PC-3 (cell line): ENCODE data around the gene IFNA16. TPM values are rescaled to one million over a fixed set of nuclear protein-coding genes. Genes with fewer than 3 reads are reported as not detected.
"Not testable (repeated sequence)": the region's sequence is repeated elsewhere in the genome, so short reads cannot be mapped to it uniquely, and the experiment has no call there.

Experiments used
- ATAC-seq: fragments of 200-7000 bp; cut with Tn5 transposase; 2 replicates; pipeline ENCODE4 v1.9.1; 2020; ENCODE audit warnings: mild to moderate bottlenecking, moderate library complexity
- BruUV-seq: library from RNA; stranded (reverse); fragments of 400-500 nt; replicated peaks from 2 replicates; lab custom pipeline; 2021; lab: Mats Ljungman, UMichigan
- CTCF ChIA-PET: fragments of 300-600 bp; sonication (Branson Sonifier 250); formaldehyde crosslinking; loops from one replicate; lab custom pipeline; 2022; ENCODE audit warnings: antibody characterized with exemption; lab: Charles Lee
- POLR2A ChIA-PET: fragments of 300-600 bp; sonication (Branson Sonifier 250); formaldehyde crosslinking; loops from one replicate; lab custom pipeline; 2022; ENCODE audit warnings: antibody characterized with exemption; ENCODE audit not compliant: unreplicated experiment; lab: Charles Lee
- DNase-seq: peaks from one replicate; pipeline ENCODE4 v3.0.0-alpha.2; 2015
- H2AFZ ChIP-seq: fragments of 300-600 bp; sonication (generic); 2 replicates; pipeline ENCODE4 v1.6.0; 2016; ENCODE audit warnings: antibody characterized with exemption, low read length
- H3F3A ChIP-seq: fragments of 300-600 bp; sonication (generic); one replicate; pipeline ENCODE4 v1.6.0; 2017; ENCODE audit warnings: antibody characterized with exemption, low read length, control low read depth, mild to moderate bottlenecking; ENCODE audit not compliant: unreplicated experiment
- H3K27ac ChIP-seq: fragments of 300-600 bp; sonication (generic); 2 replicates; pipeline ENCODE4 v1.5.1; 2016; ENCODE audit warnings: mild to moderate bottlenecking, low read length
- H3K27me3 ChIP-seq: fragments of 300-600 bp; sonication (generic); 2 replicates; pipeline ENCODE4 v1.6.1; 2016; ENCODE audit warnings: low read length, mixed read lengths
- H3K36me3 ChIP-seq: fragments of 300-600 bp; sonication (generic); 2 replicates; pipeline ENCODE4 v1.6.1; 2016; ENCODE audit warnings: low read depth, mixed run types, low read length, mixed read lengths
- H3K4me1 ChIP-seq: fragments of 300-600 bp; sonication (generic); 2 replicates; pipeline ENCODE4 v1.5.1; 2016; ENCODE audit warnings: low read length; ENCODE audit not compliant: insufficient read depth
- H3K4me2 ChIP-seq: fragments of 300-600 bp; sonication (generic); 2 replicates; pipeline ENCODE4 v1.6.0; 2016; ENCODE audit warnings: low read length
- H3K4me3 ChIP-seq: fragments of 300-600 bp; sonication (generic); 2 replicates; pipeline ENCODE4 v1.5.1; 2016; ENCODE audit warnings: mild to moderate bottlenecking, low read length, mixed read lengths
- H3K79me2 ChIP-seq: fragments of 300-600 bp; sonication (generic); 2 replicates; pipeline ENCODE4 v1.6.1; 2017; ENCODE audit warnings: low read length, mixed read lengths
- H3K9ac ChIP-seq: fragments of 300-600 bp; sonication (generic); 2 replicates; pipeline ENCODE4 v1.6.0; 2016; ENCODE audit warnings: mild to moderate bottlenecking, low read length
- H3K9me2 ChIP-seq: fragments of 300-600 bp; sonication (generic); replicated peaks from 2 replicates; pipeline ENCODE4 v1.6.1; 2016; ENCODE audit warnings: mixed run types, low read length, mixed read lengths
- H3K9me3 ChIP-seq: fragments of 300-600 bp; sonication (generic); 2 replicates; pipeline ENCODE4 v1.6.1; 2016; ENCODE audit warnings: low read length, mixed read lengths
- H4K20me1 ChIP-seq: fragments of 300-600 bp; sonication (generic); 2 replicates; pipeline ENCODE4 v1.6.1; 2016; ENCODE audit warnings: low read length, mixed read lengths
- CTCF ChIP-seq: fragments of 300-600 bp; sonication (generic); conservative IDR thresholded peaks from 2 replicates; pipeline ENCODE4 v1.5.1; 2017; ENCODE audit warnings: antibody characterized with exemption, low read depth, mild to moderate bottlenecking, low read length
- EZH2 ChIP-seq: fragments of 300-600 bp; sonication (generic); IDR thresholded peaks from one replicate; pipeline ENCODE4 v1.6.1; 2017; ENCODE audit warnings: antibody characterized with exemption, mild to moderate bottlenecking, low read length; ENCODE audit not compliant: unreplicated experiment
- EZH2phosphoT487 ChIP-seq: fragments of 300-600 bp; sonication (generic); IDR thresholded peaks from 2 replicates; pipeline ENCODE4 v1.6.1; 2018; ENCODE audit warnings: mild to moderate bottlenecking, antibody characterized with exemption, low read length, borderline replicate concordance
- intact Hi-C: fragments of 100-400 bp; cut with micrococcal nuclease; formaldehyde crosslinking; loops from 2 replicates; pipeline ENCODE4 v1.9.0; 2023
- total RNA-seq: library from RNA; depleted of rRNA; stranded (reverse); fragments of >200 nt; gene quantifications from 2 replicates; pipeline ENCODE4 v1.2.3, GENCODE V29; 2014; rRNA removed

IFNA16 gene
- total RNA-seq, 1 experiment from 2014 or later: not detected

- H3K27me3 ChIP-seq: peaks cover 12% of the 10 kb centered on the region; the same call in 1 of the 2 replicates
- no peak overlapping the region for H3K4me2 ChIP-seq
- no peak overlapping the region for H3K9ac ChIP-seq
- H3K4me3 ChIP-seq: no peak overlapping the region
- DNase-seq: no peak
- no peak overlapping the region for H3K27ac ChIP-seq
- no peak overlapping the region for H2AFZ ChIP-seq
- H3K4me1 ChIP-seq: no peaks in the 10 kb centered on the region
- no peaks in the 10 kb centered on the region for H4K20me1 ChIP-seq
- no peaks in the 10 kb centered on the region for H3F3A ChIP-seq
- H3K79me2 ChIP-seq: no peaks in the 10 kb centered on the region
- intact Hi-C loops: no loop called here
- TF ChIP-seq CTCF (no peak), EZH2 (no peak), EZH2phosphoT487 (no peak)
- ATAC-seq: no peak
- no peaks in the 10 kb centered on the region for H3K36me3 ChIP-seq
- no peaks in the 10 kb centered on the region for H3K9me2 ChIP-seq
- BruUV-seq: no TSS peak
- no peaks in the 10 kb centered on the region for H3K9me3 ChIP-seq
- ChIA-PET POLR2A (no interaction called here), CTCF (no interaction called here)
Observed at GRCh38 chr9:21171351-21171750, 45.8 kb downstream of the IFNA16 start.

GRCh38 chr9:21166560-21166959, 50.6 kb downstream of the IFNA16 start, which contains the start of gene IFNA21:
IFNA21 (minus strand) TSS chr9:21166660; CDS start chr9:21166612, 48 bp downstream.
- H2AFZ ChIP-seq, H3K79me2 ChIP-seq, H3K27me3 ChIP-seq, H3K9me2 ChIP-seq, BruUV-seq, H3F3A ChIP-seq, intact Hi-C loops, H3K4me3 ChIP-seq, H4K20me1 ChIP-seq, H3K9me3 ChIP-seq, H3K36me3 ChIP-seq, ATAC-seq, DNase-seq, H3K27ac ChIP-seq, H3K9ac ChIP-seq, CTCF ChIA-PET, H3K4me2 ChIP-seq, H3K4me1 ChIP-seq, POLR2A ChIA-PET: not testable (repeated sequence)

Other genes starting within 250 kb of the IFNA16 start
- gene HACD4, start 185.7 kb downstream of the IFNA16 start, total RNA-seq: not detected in 2 replicates
- not detected in 2 replicates for gene IFNB1, start 139.4 kb downstream of the IFNA16 start, total RNA-seq
- gene IFNW1, start 75.5 kb downstream of the IFNA16 start, total RNA-seq: not detected in 2 replicates
- not detected in 2 replicates for gene IFNA21, start 50.7 kb downstream of the IFNA16 start, total RNA-seq
- not detected in 2 replicates for gene IFNA4, start 29.7 kb downstream of the IFNA16 start, total RNA-seq
- gene IFNA7, start 15.1 kb downstream of the IFNA16 start, total RNA-seq: not detected in 2 replicates
- gene IFNA10, start 10.2 kb downstream of the IFNA16 start, total RNA-seq: not detected in 2 replicates
- gene IFNA17, start 10.9 kb upstream of the IFNA16 start, total RNA-seq: not detected in 2 replicates
- not detected in 2 replicates for gene IFNA14, start 22.7 kb upstream of the IFNA16 start, total RNA-seq
- gene IFNA5, start 88.0 kb upstream of the IFNA16 start, total RNA-seq: not detected in 2 replicates
- gene KLHL9, start 118.1 kb upstream of the IFNA16 start, total RNA-seq: 7.5 and 11.2 TPM in 2 replicates
- gene IFNA6, start 133.6 kb upstream of the IFNA16 start, total RNA-seq: not detected in 2 replicates
- not detected in 2 replicates for gene IFNA13, start 150.7 kb upstream of the IFNA16 start, total RNA-seq
- not detected in 2 replicates for gene IFNA2, start 168.1 kb upstream of the IFNA16 start, total RNA-seq
- gene IFNA8, start 191.8 kb upstream of the IFNA16 start, total RNA-seq: not detected in 2 replicates
- not detected in 2 replicates for gene IFNA1, start 223.1 kb upstream of the IFNA16 start, total RNA-seq